Psoas muscle (tissue), 8 donors: ENCODE measurements around the gene NKX2-3. TPM values are rescaled to one million over a fixed set of nuclear protein-coding genes. Genes with fewer than 3 reads are reported as not detected.

Experiments
- ATAC-seq, 4 donors: fragments of 200-7000 bp; cut with Tn5 transposase; one replicate each; pipeline ENCODE4 v1.9.1; 2020; ENCODE audit warnings: moderate library complexity in 3 of 4, mild to moderate bottlenecking in 2 of 4
- DNase-seq, 2 donors: peaks; one replicate each; pipeline ENCODE4 v3.0.0-alpha.2; 2020
- H3K27ac ChIP-seq: fragments of 200-600 bp; one replicate; pipeline ENCODE4 v1.8.0; 2022
- H3K27me3 ChIP-seq, 3 donors: fragments of 200-600 bp in 1 of 3; one replicate each; pipeline versions ENCODE4 v1.6.1 to v1.8.0; 2013 to 2022; ENCODE audit warnings: low read length in 2 of 3, mild to moderate bottlenecking in 2 of 3, moderate library complexity in 1 of 3; ENCODE audit not compliant: insufficient read depth in 3 of 3
- H3K36me3 ChIP-seq, 2 donors: fragments of 200-600 bp in 1 of 2; one replicate each; pipeline versions ENCODE4 v1.6.1 to v1.8.0; 2013 to 2022; ENCODE audit warnings: low read depth in 1 of 2, mild to moderate bottlenecking in 1 of 2, moderate library complexity in 1 of 2; ENCODE audit not compliant: insufficient read depth in 1 of 2
- H3K4me1 ChIP-seq: fragments of 200-600 bp; one replicate; pipeline ENCODE4 v1.8.0; 2022
- H3K4me3 ChIP-seq: fragments of 200-600 bp; one replicate; pipeline ENCODE4 v1.8.0; 2022; ENCODE audit warnings: mild to moderate bottlenecking
- H3K9me3 ChIP-seq: fragments of 200-600 bp; one replicate; pipeline ENCODE4 v1.8.0; 2022
- CTCF ChIP-seq: fragments of 200-600 bp; IDR thresholded peaks from one replicate; pipeline ENCODE4 v1.8.0; 2022; ENCODE audit warnings: antibody characterized with exemption
- WGBS, 3 donors: extraction: QIAGEN DNeasy Blood & Tissue Kit; methylation state at CpG; one replicate each; pipeline versions ENCODE4 v1.1.6 to v1.1.7; 2013; 5-methylcytosine and 5-hydroxymethylcytosine counted together
- intact Hi-C, 2 donors: fragments of 100-400 bp; cut with DNase I; formaldehyde crosslinking; loops; one replicate each; pipeline versions ENCODE4 v1.11.0 to v1.14.2; 2022
- polyA plus RNA-seq, 3 donors: library from polyadenylated mRNA; stranded (reverse); fragments of 200-250 nt; gene quantifications; one replicate each; pipeline ENCODE4 v1.2.3, GENCODE V29; 2013
- total RNA-seq, 4 donors: library from RNA; stranded (reverse); fragmentation: NEBNext Ultra II Directional in 2 of 4; extraction: Animal tissue kit (Norgen Biotek cat#: 25700) in 2 of 4; gene quantifications; one replicate each; pipeline versions ENCODE4 v1.2.1 to v1.2.4, GENCODE V29; 2021 to 2023
- donor health status: healthy with polysubstance abuse.
- donor health status: DM: no; HTN: no; CAD: no; lungs with moderate emphysema.
- donor health status: Bipolar disorder and iron deficiency.
- donor health status: healthy.
- donor health status: DM: yes; HTN: yes; CAD: no.
- donor health status: DM: no; HTN: no; CAD: no.
- donor health status: DM: no; HTN: no; CAD: no.
- donor health status: DM: yes; HTN: yes; CAD: no.

NKX2-3 gene
- total and polyA plus RNA-seq, 7 donors: not detected

- intact Hi-C loops: no loop called here
- DNase-seq (no peak), ATAC-seq (no peak)
- no peak for TF ChIP-seq CTCF
- peak overlapping the region; percentile 60 for H3K4me3 ChIP-seq
- peaks cover 2 to 100% (median 83%) of the 10 kb centered on the region in 3 donors for H3K27me3 ChIP-seq
- no peaks in the 10 kb centered on the region for H3K36me3 ChIP-seq
- H3K27ac ChIP-seq: no peak overlapping the region
- H3K9me3 ChIP-seq: no peaks in the 10 kb centered on the region
- 17 to 24% (median 20%) methylated on average over 26 of the region's 26 CpGs for WGBS, 3 donors
- H3K4me1 ChIP-seq: peaks cover 29% of the 10 kb centered on the region
Observed at GRCh38 chr10:99534450-99534938, 1.8 kb downstream of the NKX2-3 start.

- H3K27ac ChIP-seq: no peak overlapping the region
- H3K36me3 ChIP-seq: no peaks in the 10 kb centered on the region
- no peaks in the 10 kb centered on the region for H3K9me3 ChIP-seq
- H3K4me3 ChIP-seq: peak overlapping the region; percentile 60
- peaks cover 29% of the 10 kb centered on the region for H3K4me1 ChIP-seq
- intact Hi-C loops: no loop called here
- peak; percentile 28 to 62 (median 60) for ATAC-seq
- WGBS, 3 donors: 1 to 2% (median 2%) methylated on average over 48 to 100 of the region's 100 CpGs
- no peak for TF ChIP-seq CTCF
- peaks cover 2 to 100% (median 81%) of the 10 kb centered on the region in 3 donors for H3K27me3 ChIP-seq
- no peak for DNase-seq
Observed at GRCh38 chr10:99534939-99535763, 2.4 kb downstream of the NKX2-3 start.

GRCh38 chr10:99535764-99536337 lies 3.1 kb downstream of the NKX2-3 start:
- H3K27ac ChIP-seq: no peak overlapping the region
- H3K9me3 ChIP-seq: no peaks in the 10 kb centered on the region
- ATAC-seq (no peak), DNase-seq (no peak)
- H3K36me3 ChIP-seq: no peaks in the 10 kb centered on the region
- peaks cover 2 to 100% (median 78%) of the 10 kb centered on the region in 3 donors for H3K27me3 ChIP-seq
- peaks cover 34% of the 10 kb centered on the region for H3K4me1 ChIP-seq
- peak overlapping the region; percentile 60 for H3K4me3 ChIP-seq
- no peak for TF ChIP-seq CTCF
- intact Hi-C loops: no loop called here
- 16 to 24% (median 23%) methylated on average over 42 of the region's 42 CpGs for WGBS, 3 donors

GRCh38 chr10:99536338-99537085 lies 3.8 kb downstream of the NKX2-3 start:
- Histone ChIP-seq H3K4me3 (peak overlapping the region; percentile 49), H3K4me1 (peaks cover 35% of the 10 kb centered on the region), H3K27me3 (peaks cover 2 to 100% (median 74%) of the 10 kb centered on the region in 3 donors), H3K27ac (no peak overlapping the region), H3K36me3 (no peaks in the 10 kb centered on the region), H3K9me3 (no peaks in the 10 kb centered on the region)
- WGBS, 3 donors: 22 to 28% (median 24%) methylated on average over 40 of the region's 40 CpGs
- intact Hi-C loops: no loop called here
- DNase-seq (no peak), ATAC-seq (peak in 2 of 4 donors; percentile 23 to 37)
- no peak for TF ChIP-seq CTCF
